Loucy (cell line): ENCODE measurements around the gene SELENON.
A peak's percentile ranks its signal among the peaks of the same experiment; 100 is the strongest.

Experiments used
- H2AFZ ChIP-seq: fragments of 200-600 bp; sonication (generic); 2 replicates; pipeline ENCODE4 v1.6.0; 2016; ENCODE audit warnings: antibody characterized with exemption, mild to moderate bottlenecking, low read length, moderate library complexity
- H3F3A ChIP-seq: fragments of 200-600 bp; 2 replicates; pipeline ENCODE4 v1.6.0; 2016; ENCODE audit warnings: antibody characterized with exemption, low read depth, mild to moderate bottlenecking
- H3K27me3 ChIP-seq: fragments of 200-600 bp; sonication (generic); 2 replicates; pipeline ENCODE4 v1.6.1; 2014; ENCODE audit warnings: low read length, mild to moderate bottlenecking; ENCODE audit not compliant: insufficient read depth, poor library complexity, severe bottlenecking
- H3K36me3 ChIP-seq: fragments of 200-600 bp; sonication (generic); 2 replicates; pipeline ENCODE4 v1.6.1; 2016; ENCODE audit warnings: low read length; ENCODE audit not compliant: insufficient read depth
- H3K4me1 ChIP-seq: fragments of 200-600 bp; sonication (generic); 2 replicates; pipeline ENCODE4 v1.5.1; 2014; ENCODE audit warnings: low read length, mild to moderate bottlenecking; ENCODE audit not compliant: insufficient read depth, poor library complexity, severe bottlenecking
- H3K4me2 ChIP-seq: fragments of 200-600 bp; sonication (generic); 2 replicates; pipeline ENCODE4 v1.6.0; 2014; ENCODE audit warnings: antibody characterized with exemption, low read length, low read depth, mild to moderate bottlenecking; ENCODE audit not compliant: poor library complexity, severe bottlenecking
- H3K4me3 ChIP-seq: fragments of 200-600 bp; sonication (generic); 2 replicates; pipeline ENCODE4 v1.5.1; 2014; ENCODE audit warnings: low read length, mild to moderate bottlenecking, mixed read lengths; ENCODE audit not compliant: poor library complexity, severe bottlenecking
- H3K79me2 ChIP-seq: fragments of 200-600 bp; sonication (generic); 2 replicates; pipeline ENCODE4 v1.6.1; 2014; ENCODE audit warnings: low read length; ENCODE audit not compliant: insufficient read depth
- H3K9ac ChIP-seq: fragments of 200-600 bp; sonication (generic); 2 replicates; pipeline ENCODE4 v1.6.0; 2014; ENCODE audit warnings: mild to moderate bottlenecking, low read depth, low read length, moderate library complexity; ENCODE audit not compliant: poor library complexity, severe bottlenecking
- H3K9me2 ChIP-seq: fragments of 200-600 bp; sonication (generic); replicated peaks from 2 replicates; pipeline ENCODE4 v1.6.1; 2016; ENCODE audit warnings: low read depth, low read length, mixed read lengths
- H3K9me3 ChIP-seq: fragments of 200-600 bp; sonication (generic); 2 replicates; pipeline ENCODE4 v1.6.1; 2014; ENCODE audit warnings: mild to moderate bottlenecking, antibody characterized with exemption, low read length, low read depth; ENCODE audit not compliant: insufficient read depth
- H4K20me1 ChIP-seq: fragments of 200-600 bp; sonication (generic); 2 replicates; pipeline ENCODE4 v1.6.0; 2014; ENCODE audit warnings: antibody characterized with exemption, low read length, mild to moderate bottlenecking; ENCODE audit not compliant: insufficient read depth, poor library complexity, severe bottlenecking
- CTCF ChIP-seq: fragments of 200-600 bp; sonication (generic); conservative IDR thresholded peaks from 2 replicates; pipeline ENCODE4 v1.5.1; 2014; ENCODE audit warnings: mild to moderate bottlenecking, antibody characterized with exemption, low read length
- EZH2phosphoT487 ChIP-seq: fragments of 200-600 bp; IDR thresholded peaks from 2 replicates; pipeline ENCODE4 v1.6.1; 2018; ENCODE audit warnings: antibody characterized with exemption, mild to moderate bottlenecking, moderate library complexity, borderline replicate concordance

The SELENON gene

GRCh38 chr1:25858494-25858893 is 58.5 kb downstream of the SELENON start:
- Histone ChIP-seq H3K36me3 (no peaks in the 10 kb centered on the region), H3K4me2 (peak overlapping the region; percentile 99), H3F3A (no peaks in the 10 kb centered on the region), H3K27me3 (no peaks in the 10 kb centered on the region), H3K9me2 (no peaks in the 10 kb centered on the region), H3K9me3 (no peaks in the 10 kb centered on the region), H3K4me1 (peaks cover 13% of the 10 kb centered on the region), H3K79me2 (peaks cover 30% of the 10 kb centered on the region), H4K20me1 (no peaks in the 10 kb centered on the region), H3K9ac (peak overlapping the region; percentile 79), H2AFZ (0 out of 2 replicates have a peak overlapping the region, but pooled peaks have one; percentile 86), H3K4me3 (peak overlapping the region; percentile 95)
- no peak for TF ChIP-seq EZH2phosphoT487
- TF ChIP-seq CTCF: no peak

DNA sequence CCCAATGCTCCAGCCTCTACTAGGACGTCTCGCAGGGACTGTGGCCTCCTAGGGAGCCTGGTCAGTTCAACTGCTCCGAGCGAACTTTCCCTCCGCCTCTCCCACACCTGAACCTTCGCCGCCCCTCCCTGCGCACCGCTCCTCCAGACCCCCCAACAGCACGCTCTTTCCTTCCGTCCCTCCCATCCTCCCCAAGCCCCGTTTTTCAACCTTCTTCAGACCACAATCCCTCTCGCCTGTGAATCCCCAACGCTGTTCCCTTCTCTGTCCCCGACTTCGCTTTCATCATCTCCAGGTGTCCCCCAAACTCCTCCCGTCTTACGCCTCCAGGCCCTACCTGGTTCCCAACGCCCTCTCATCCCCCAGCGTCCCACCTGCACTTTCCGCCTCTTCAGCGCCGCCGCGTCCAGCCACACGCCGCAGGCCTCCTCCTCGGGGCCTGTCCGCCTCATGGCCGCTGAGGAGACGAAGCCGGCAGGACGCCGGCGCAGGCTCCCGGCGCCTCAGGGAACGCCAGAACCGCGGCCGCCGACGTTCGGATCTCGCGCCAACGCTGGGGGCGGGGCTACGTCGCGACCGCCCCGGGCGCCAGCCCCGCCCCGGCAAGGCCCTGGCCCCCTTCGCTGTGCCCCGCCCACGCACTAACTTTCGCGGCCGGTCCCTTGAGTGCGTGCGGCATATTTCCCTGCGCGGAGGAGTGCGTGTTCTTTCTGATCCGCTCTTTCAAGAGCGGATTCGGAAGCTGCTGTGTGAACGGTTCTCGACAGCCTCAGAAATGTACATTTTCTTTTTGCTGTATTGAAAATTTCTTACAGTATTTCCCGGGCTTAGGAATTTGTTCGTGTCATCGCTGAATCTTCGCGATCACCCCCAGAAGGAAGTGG is 59.2 kb downstream of the SELENON start, which contains the start of gene AUNIP:
Gene AUNIP, minus strand, starts transcription at position 552 of the 884 bp plus-strand sequence. Its CDS starts 100 bp downstream, at position 452.
- no peaks in the 10 kb centered on the region for H3K9me3 ChIP-seq
- H3F3A ChIP-seq: no peaks in the 10 kb centered on the region
- H4K20me1 ChIP-seq: no peaks in the 10 kb centered on the region
- H3K9ac ChIP-seq: peak within 1 kb of the TSS; percentile 79
- no peaks in the 10 kb centered on the region for H3K36me3 ChIP-seq
- H3K4me2 ChIP-seq: peak within 1 kb of the TSS; percentile 99
- no peaks in the 10 kb centered on the region for H3K9me2 ChIP-seq
- H3K4me3 ChIP-seq: peak within 1 kb of the TSS; percentile 95
- peaks cover 30% of the 10 kb centered on the region for H3K79me2 ChIP-seq
- no peak for TF ChIP-seq CTCF
- no peak for TF ChIP-seq EZH2phosphoT487
- no peaks in the 10 kb centered on the region for H3K27me3 ChIP-seq
- peaks cover 13% of the 10 kb centered on the region for H3K4me1 ChIP-seq
- peak within 1 kb of the TSS; percentile 100 for H2AFZ ChIP-seq

DNA sequence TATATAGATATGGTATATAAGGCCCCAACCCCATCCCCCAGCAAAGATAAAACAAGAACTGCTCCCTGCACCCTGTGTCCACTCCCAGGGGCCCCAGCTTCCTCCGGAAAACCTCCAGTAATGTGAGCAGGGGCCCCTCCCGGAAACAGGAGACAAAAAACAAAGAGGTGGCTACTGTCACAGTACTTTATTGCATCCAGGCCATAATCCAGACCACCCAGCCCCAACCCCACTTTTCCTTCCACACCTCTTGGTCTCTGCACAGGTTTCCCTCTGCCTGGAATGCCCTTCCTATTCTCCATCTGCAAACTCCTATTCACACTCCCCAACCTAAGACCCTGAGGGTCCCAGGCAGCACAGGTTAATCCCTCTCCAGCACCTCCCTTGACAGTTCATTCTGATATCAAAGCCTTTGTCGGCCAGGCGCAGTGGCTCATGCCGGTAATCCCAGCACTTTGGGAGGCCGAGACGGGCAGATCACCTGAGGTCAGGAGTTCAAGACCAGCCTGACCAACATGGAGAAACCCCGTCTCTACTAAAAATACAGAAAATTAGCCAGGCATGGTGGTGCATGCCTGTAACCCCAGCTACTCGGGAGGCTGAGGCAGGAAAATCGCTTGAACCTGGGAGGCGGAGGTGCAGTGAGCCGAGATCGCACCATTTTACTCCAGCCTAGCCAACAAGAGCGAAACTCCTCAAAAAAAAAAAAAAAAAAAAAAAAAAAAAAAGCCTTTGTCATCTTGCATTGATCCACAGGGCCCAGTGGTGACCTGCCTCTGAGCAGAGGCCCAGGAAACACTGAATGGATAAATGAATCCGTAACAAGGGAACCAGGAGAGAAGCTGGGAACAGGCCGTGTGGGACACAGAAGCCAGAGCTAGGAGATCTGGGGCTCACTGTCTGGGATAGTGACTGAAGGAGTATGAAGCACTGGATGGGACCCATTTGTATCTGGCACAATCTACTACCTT is 61.6 kb downstream of the SELENON start:
- H4K20me1 ChIP-seq: no peaks in the 10 kb centered on the region
- H3K4me2 ChIP-seq: no peak overlapping the region
- no peaks in the 10 kb centered on the region for H3K27me3 ChIP-seq
- H3F3A ChIP-seq: no peaks in the 10 kb centered on the region
- H3K36me3 ChIP-seq: no peaks in the 10 kb centered on the region
- H2AFZ ChIP-seq: no peak overlapping the region
- H3K4me3 ChIP-seq: no peak overlapping the region
- H3K4me1 ChIP-seq: peaks cover 13% of the 10 kb centered on the region
- TF ChIP-seq EZH2phosphoT487 (no peak), CTCF (no peak)
- no peak overlapping the region for H3K9ac ChIP-seq
- no peaks in the 10 kb centered on the region for H3K9me2 ChIP-seq
- H3K79me2 ChIP-seq: peaks cover 24% of the 10 kb centered on the region
- H3K9me3 ChIP-seq: no peaks in the 10 kb centered on the region
